HK-2 (cell line): ENCODE measurements around the gene CDH4.

ENCODE experiments used
- DNase-seq: peaks from one replicate; pipeline ENCODE4 v3.0.0-alpha.2; 2018; ENCODE audit not compliant: unreplicated experiment

CDH4 gene

GRCh38 chr20:61281286-61281795 is 29.3 kb downstream of the CDH4 start:
- no peak for DNase-seq

- no peak for DNase-seq
Observed at GRCh38 chr20:61284752-61285151, 32.7 kb downstream of the CDH4 start.

- DNase-seq = no peak
Observed at GRCh38 chr20:61285152-61285645, 33.1 kb downstream of the CDH4 start.

GRCh38 chr20:61285691-61286090 is 33.6 kb downstream of the CDH4 start:
- no peak for DNase-seq

GRCh38 chr20:61287583-61288275 is 35.7 kb downstream of the CDH4 start:
- no peak for DNase-seq

- DNase-seq = no peak
Observed at GRCh38 chr20:61288331-61288784, 36.3 kb downstream of the CDH4 start.

- DNase-seq = no peak
Observed at GRCh38 chr20:61289166-61289565, 37.1 kb downstream of the CDH4 start.

- no peak for DNase-seq
Observed at GRCh38 chr20:61290721-61291120, 38.7 kb downstream of the CDH4 start.

- DNase-seq = no peak
Observed at GRCh38 chr20:61291166-61291829, 39.2 kb downstream of the CDH4 start.

GRCh38 chr20:61292391-61292790 is 40.3 kb downstream of the CDH4 start:
- DNase-seq = no peak

- DNase-seq = no peak
Observed at GRCh38 chr20:61292821-61293612, 41.0 kb downstream of the CDH4 start.

GRCh38 chr20:61293951-61294350 is 41.9 kb downstream of the CDH4 start:
- no peak for DNase-seq

GRCh38 chr20:61295249-61295648 is 43.2 kb downstream of the CDH4 start:
- DNase-seq = no peak

- DNase-seq = no peak
Observed at GRCh38 chr20:61295682-61296628, 43.9 kb downstream of the CDH4 start.

- DNase-seq = no peak
Observed at GRCh38 chr20:61296629-61297019, 44.6 kb downstream of the CDH4 start.

- DNase-seq = no peak
Observed at GRCh38 chr20:61297491-61297890, 45.4 kb downstream of the CDH4 start.

GRCh38 chr20:61297986-61298385 is 45.9 kb downstream of the CDH4 start:
- DNase-seq = peak; percentile 12

GRCh38 chr20:61298661-61299060 is 46.6 kb downstream of the CDH4 start:
- DNase-seq = no peak

GRCh38 chr20:61299104-61299503 is 47.0 kb downstream of the CDH4 start:
- no peak for DNase-seq

- DNase-seq = no peak
Observed at GRCh38 chr20:61299618-61300017, 47.6 kb downstream of the CDH4 start.

- no peak for DNase-seq
Observed at GRCh38 chr20:61300293-61300692, 48.2 kb downstream of the CDH4 start.
